Measurements from ENCODE around the gene MAGI2.

MAGI2 gene

DNA sequence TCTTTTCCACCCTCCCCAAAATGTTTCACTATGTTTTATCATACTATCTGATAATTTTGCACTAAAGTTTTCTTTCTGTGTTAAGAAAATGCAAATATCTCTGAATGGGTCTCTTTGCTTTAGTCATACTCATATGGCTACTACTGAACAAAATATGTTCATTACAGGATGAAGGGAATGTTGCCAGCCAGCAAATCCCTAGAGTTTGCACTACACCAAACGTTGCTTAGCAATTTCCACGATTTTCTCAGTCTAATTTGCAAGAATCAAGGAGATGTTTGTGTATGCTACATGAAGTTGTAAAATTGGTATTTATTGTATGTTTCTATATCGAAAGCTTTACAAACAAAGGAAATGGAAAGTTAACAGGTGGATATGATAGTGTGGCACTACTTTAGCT, 10.6 kb upstream of the MAGI2 start:
- Histone ChIP-seq H3K27me3 (ENCODE audit: low read length) (no peaks in the 10 kb centered on the region), H2AFZ (ENCODE audit: low read depth, low read length, severe bottlenecking) (no peak overlapping the region)

DNA sequence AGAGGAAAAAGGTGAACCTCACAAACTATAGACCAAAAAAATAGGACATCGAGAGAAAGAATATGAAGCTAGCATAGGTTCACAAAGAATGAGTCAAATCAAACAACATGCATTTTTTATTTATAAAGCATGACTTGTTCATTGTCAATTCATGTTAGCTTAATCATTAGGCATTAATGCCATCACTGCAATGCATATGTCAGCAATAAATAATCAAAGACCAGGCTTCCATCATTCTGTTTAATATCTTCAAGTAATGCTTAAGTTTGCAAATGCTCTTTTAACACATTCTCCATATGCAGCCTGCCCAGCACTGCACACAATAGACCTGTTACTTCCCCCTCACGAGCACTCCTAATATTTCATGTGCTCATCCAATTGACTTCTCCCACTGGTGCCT, 8.9 kb upstream of the MAGI2 start:
- H3K9ac ChIP-seq (ENCODE audit: low read length): no peak overlapping the region
- H4K20me1 ChIP-seq (ENCODE audit: low read depth, low read length): no peaks in the 10 kb centered on the region
- H3K27ac ChIP-seq (ENCODE audit: low read depth, low read length): no peak overlapping the region
- no peaks in the 10 kb centered on the region for H3K36me3 ChIP-seq (ENCODE audit: low read length)
- no peak overlapping the region for H3K4me2 ChIP-seq (ENCODE audit: low read depth, low read length, poor library complexity, severe bottlenecking)
- no peaks in the 10 kb centered on the region for H3K79me2 ChIP-seq (ENCODE audit: insufficient read depth, low read length)
- no peaks in the 10 kb centered on the region for H3K27me3 ChIP-seq (ENCODE audit: low read length)
- no peak for TF ChIP-seq EZH2phosphoT487 (conservative IDR thresholded peaks at IDR 0.05; ENCODE audit: low read length)
- TF ChIP-seq, protein P1, sequence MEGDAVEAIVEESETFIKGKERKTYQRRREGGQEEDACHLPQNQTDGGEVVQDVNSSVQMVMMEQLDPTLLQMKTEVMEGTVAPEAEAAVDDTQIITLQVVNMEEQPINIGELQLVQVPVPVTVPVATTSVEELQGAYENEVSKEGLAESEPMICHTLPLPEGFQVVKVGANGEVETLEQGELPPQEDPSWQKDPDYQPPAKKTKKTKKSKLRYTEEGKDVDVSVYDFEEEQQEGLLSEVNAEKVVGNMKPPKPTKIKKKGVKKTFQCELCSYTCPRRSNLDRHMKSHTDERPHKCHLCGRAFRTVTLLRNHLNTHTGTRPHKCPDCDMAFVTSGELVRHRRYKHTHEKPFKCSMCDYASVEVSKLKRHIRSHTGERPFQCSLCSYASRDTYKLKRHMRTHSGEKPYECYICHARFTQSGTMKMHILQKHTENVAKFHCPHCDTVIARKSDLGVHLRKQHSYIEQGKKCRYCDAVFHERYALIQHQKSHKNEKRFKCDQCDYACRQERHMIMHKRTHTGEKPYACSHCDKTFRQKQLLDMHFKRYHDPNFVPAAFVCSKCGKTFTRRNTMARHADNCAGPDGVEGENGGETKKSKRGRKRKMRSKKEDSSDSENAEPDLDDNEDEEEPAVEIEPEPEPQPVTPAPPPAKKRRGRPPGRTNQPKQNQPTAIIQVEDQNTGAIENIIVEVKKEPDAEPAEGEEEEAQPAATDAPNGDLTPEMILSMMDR (IDR thresholded peaks at IDR 0.05; ENCODE audit: insufficient read depth, low read length, poor library complexity, severe bottlenecking): no peak
- no peak overlapping the region for H2AFZ ChIP-seq (ENCODE audit: low read depth, low read length, severe bottlenecking)
- H3K4me3 ChIP-seq (ENCODE audit: insufficient read depth, low read length, poor library complexity, severe bottlenecking): no peak overlapping the region
- H3F3A ChIP-seq (ENCODE audit: insufficient read depth): no peaks in the 10 kb centered on the region
- H3K9me2 ChIP-seq (replicated peaks; ENCODE audit: insufficient read depth, low read length): no peaks in the 10 kb centered on the region
- H3K9me3 ChIP-seq (ENCODE audit: insufficient read depth, low read length): no peaks in the 10 kb centered on the region

More for the DNA sequence above, 10.6 kb upstream of the MAGI2 start:
- Histone ChIP-seq H3K9me3 (ENCODE audit: insufficient read depth, low read length) (no peaks in the 10 kb centered on the region), H3F3A (ENCODE audit: insufficient read depth) (no peaks in the 10 kb centered on the region), H3K36me3 (ENCODE audit: low read length) (no peaks in the 10 kb centered on the region), H3K4me2 (ENCODE audit: low read depth, low read length, poor library complexity, severe bottlenecking) (no peak overlapping the region), H3K79me2 (ENCODE audit: insufficient read depth, low read length) (no peaks in the 10 kb centered on the region), H3K4me3 (ENCODE audit: insufficient read depth, low read length, poor library complexity, severe bottlenecking) (no peak overlapping the region), H3K9ac (ENCODE audit: low read length) (no peak overlapping the region), H3K27ac (ENCODE audit: low read depth, low read length) (no peak overlapping the region), H4K20me1 (ENCODE audit: low read depth, low read length) (no peaks in the 10 kb centered on the region), H3K9me2 (replicated peaks; ENCODE audit: insufficient read depth, low read length) (no peaks in the 10 kb centered on the region)
- no peak for TF ChIP-seq EZH2phosphoT487 (conservative IDR thresholded peaks at IDR 0.05; ENCODE audit: low read length)
- TF ChIP-seq, protein P1 (IDR thresholded peaks at IDR 0.05; ENCODE audit: insufficient read depth, low read length, poor library complexity, severe bottlenecking): no peak

DNA sequence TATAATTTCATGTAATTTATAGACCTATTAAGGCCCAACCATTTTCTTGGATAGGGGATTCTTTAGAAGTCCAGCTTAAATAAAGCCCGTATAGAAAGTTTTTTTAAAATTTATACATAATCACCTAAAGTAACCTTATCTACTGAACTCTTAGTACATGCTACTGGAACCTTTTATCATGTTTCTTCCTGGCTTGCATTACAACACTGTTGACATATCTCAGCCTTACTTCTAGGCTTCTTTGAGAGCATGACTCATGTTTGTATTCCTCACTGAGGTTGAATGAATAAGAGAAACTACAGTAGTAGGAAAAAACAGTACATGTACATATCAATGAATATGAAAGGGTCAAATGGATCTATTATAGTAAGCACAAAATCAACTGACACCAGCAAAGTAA, 8.2 kb upstream of the MAGI2 start:
- no peaks in the 10 kb centered on the region for H3K36me3 ChIP-seq (ENCODE audit: low read length)
- no peaks in the 10 kb centered on the region for H4K20me1 ChIP-seq (ENCODE audit: low read depth, low read length)
- H3K4me3 ChIP-seq (ENCODE audit: insufficient read depth, low read length, poor library complexity, severe bottlenecking): no peak overlapping the region
- no peak overlapping the region for H3K4me2 ChIP-seq (ENCODE audit: low read depth, low read length, poor library complexity, severe bottlenecking)
- no peak overlapping the region for H2AFZ ChIP-seq (ENCODE audit: low read depth, low read length, severe bottlenecking)
- no peaks in the 10 kb centered on the region for H3F3A ChIP-seq (ENCODE audit: insufficient read depth)
- H3K27ac ChIP-seq (ENCODE audit: low read depth, low read length): no peak overlapping the region
- H3K27me3 ChIP-seq (ENCODE audit: low read length): no peaks in the 10 kb centered on the region
- no peak overlapping the region for H3K9ac ChIP-seq (ENCODE audit: low read length)
- H3K79me2 ChIP-seq (ENCODE audit: insufficient read depth, low read length): no peaks in the 10 kb centered on the region
- no peaks in the 10 kb centered on the region for H3K9me2 ChIP-seq (replicated peaks; ENCODE audit: insufficient read depth, low read length)
- H3K9me3 ChIP-seq (ENCODE audit: insufficient read depth, low read length): no peaks in the 10 kb centered on the region
- TF ChIP-seq, protein P1 (IDR thresholded peaks at IDR 0.05; ENCODE audit: insufficient read depth, low read length, poor library complexity, severe bottlenecking): no peak
- TF ChIP-seq EZH2phosphoT487 (conservative IDR thresholded peaks at IDR 0.05; ENCODE audit: low read length): no peak
